Mesenteric fat pad (tissue), 1 donor: Measurements from ENCODE around the gene LHX6. TPM values are rescaled to one million over a fixed set of nuclear protein-coding genes. Genes with fewer than 3 reads are reported as not detected.

Source experiments
- DNase-seq: peaks from one replicate; pipeline ENCODE4 v3.0.0-alpha.2; 2020; ENCODE audit warnings: low spot score
- total RNA-seq: library from RNA; stranded (reverse); fragmentation: NEBNext Ultra II Directional; extraction: Animal tissue kit (Norgen Biotek cat#: 25700); gene quantifications from one replicate; pipeline ENCODE4 v1.2.1, GENCODE V29; 2021
- donor health status: DM: yes; HTN: yes; CAD: no.

Gene LHX6
- total RNA-seq, 1 donor from 2014 or later = 20.9 TPM

DNA sequence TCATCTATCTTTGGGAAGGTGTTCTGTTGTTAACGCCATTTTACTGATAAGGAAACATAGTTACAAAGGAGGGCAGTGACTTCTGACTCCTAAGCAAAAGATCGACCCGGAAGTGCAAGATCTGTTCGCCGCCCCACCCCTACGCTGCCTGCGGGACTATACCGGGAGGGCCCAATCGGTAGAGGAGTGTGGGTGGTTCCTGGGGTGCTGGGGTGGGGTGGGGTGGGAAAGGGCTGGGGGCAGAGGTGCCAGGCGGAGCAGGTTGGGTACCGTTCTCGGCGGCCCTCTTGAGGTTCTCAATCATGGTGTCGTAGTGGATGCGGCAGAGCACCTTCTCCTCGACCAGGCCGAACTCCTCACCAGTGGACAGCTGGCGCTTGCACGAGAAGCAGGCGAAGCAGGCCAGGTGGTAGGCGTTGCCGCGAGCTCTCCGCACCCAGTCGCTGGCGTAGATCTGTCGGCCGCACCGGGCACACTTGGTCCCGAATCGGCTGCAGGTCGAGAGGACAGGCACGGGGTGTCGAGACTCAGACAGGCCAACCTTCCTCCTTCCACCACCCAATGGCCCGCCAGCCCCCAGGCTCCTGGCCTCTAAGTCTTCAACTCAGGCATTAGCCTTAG lies 11.8 kb downstream of the LHX6 start:
- DNase-seq = no peak

DNA sequence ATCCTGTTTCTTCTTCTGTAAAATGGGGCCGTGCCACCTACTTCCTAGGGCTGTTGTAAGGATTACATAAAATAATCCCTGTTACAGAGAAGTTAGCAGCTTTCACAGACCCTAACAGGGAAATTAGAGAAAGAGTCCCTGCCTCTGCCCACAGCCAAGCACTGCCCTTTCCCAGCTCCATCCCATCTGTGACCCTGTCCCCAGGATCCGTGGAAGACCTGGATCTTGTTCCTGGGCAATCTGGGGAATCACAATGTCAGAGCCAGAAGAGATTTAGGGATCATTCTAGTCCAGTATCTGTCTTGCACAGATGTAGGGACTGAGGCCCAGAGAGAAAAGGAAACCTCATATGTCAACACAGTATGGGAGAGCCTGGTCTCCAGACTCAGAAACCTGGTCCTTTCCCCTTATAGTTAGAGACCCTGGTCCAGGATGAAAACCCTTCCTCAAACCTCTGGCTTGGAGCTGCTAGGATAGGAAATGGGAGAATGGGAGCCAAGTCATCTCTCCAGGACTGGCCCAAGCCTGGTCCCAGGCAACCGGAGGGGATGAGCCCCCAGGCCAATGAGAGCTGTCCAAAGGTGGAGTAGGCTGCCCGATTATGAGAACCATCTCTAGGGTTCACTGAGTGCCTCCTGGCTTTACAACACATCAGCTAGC lies 12.5 kb downstream of the LHX6 start:
- no peak for DNase-seq

DNA sequence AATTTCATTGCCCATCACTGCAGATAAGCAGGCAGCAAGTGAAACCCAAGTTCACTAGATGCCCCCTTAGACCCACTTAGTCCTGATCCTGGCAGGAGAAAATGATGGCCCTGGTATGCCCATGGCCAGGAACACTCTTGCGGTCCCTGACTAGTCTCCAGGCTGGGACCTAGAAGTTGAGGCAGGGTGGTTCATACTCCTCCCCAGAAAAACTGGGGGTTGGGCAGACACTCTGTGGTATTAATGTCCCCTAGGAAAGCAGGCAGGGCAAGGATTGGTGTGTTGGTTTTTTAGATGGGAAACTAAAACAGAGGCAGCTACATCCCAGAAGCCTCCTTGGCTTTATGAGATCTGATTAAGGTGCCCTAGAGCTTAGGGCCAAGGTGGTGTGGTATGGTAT lies 13.1 kb downstream of the LHX6 start:
- no peak for DNase-seq

DNA sequence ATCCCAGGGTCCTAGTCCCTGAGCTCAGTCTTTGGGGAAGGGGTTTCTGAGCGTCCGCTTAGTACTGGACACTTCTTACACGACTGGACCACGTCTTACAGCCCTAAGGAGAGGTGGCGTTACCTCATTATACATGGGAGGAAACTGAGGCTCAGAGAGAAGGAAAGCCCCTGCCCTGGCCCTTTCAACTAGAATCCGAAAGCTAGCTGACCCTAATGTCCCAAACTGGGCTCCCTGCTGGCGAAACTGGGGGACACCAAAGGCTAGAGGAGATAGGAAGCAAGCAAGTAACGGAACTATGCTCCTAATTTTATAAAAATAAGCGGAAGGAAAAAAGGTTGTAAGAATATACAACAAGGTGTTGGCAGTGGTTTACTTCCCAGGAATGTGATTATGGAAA lies 14.2 kb downstream of the LHX6 start:
- no peak for DNase-seq

DNA sequence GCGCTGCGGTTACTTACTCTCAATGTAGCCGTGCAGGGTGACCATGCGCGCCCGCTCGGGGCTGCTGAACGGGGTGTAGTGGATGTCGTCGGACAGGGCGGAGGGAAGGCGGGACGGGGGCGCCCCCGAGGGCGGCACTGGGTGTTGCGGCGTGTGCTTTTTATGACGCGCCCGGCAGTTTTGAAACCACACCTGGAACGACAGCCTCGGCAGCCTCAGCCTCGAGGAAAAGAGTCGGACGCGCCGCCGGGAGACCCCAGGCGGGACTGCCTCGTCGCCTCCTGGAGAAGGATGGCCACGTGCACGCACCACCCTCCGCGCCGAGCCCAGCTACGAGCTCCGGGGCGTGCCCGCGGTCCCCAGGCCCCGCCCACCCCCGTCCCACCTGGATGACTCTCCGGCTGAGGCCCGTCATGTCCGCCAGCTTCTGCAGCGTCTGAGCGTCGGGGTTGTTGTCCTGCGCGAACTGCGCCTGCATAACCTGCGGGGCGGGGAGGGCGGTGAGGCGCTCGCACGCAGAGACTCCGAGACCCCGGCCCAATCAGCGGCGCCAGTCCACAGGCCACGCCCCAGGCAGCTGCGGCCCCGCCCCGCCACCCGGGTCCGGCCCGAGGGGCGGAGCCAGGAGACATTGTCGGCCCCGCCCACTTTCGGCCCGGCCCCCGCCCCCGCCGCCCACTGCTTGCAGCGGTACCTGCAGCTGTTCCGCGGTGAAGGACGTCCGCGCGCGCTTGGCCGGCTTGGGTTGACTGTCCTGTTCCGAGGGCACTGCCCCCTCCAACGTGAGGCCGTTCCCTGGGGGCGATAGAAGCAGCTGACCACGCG lies 15.0 kb downstream of the LHX6 start:
- peak; percentile 87 for DNase-seq

DNA sequence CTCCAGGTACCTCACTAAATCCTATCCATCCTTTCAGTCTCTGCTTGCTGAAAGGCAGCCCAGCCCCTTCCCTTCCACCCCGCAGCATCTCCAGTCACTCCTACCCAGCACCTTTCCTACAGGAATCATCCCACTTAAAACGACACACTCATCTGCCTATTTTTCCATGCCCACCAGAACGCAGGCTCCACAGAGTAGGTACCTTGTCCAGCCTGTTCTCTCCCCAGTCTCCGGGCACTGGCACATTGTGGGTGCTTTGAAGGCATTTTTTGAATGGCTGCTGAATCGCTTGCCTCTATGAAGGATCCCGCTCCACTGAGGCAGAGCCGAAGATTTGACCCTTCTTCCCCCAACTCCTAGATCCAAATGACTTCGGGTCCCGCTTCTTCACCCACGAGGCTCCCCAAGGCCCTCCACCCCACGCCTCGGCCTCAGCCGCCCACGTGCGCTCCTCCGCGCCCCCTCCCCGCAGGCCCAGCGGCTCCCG lies 15.6 kb downstream of the LHX6 start:
- peak; percentile 20 for DNase-seq

DNA sequence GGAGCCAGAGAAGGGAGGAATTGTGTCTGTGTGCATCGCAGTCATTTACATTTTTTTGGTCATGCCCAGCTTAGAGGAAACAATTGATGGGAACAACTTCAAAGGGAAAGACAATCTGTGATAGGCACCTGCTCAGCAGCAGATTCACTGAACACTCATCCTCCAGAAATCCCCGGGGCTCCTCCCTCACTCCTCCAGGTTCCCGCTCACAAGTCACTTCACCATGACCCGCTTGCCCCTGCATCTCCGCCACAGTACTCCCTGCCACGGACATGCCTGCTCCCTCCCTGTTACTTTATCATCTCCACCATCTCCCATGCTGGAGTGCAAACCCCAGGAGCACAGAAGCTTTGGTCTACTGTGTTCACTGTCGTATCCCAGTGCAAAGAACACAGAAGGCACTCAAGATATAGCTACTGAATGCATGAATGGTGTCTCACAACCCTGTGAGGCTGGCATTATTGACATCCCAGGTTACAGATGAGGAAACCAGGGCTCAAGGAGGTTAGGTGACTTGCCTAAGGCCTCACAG lies 16.2 kb downstream of the LHX6 start:
- DNase-seq = no peak

DNA sequence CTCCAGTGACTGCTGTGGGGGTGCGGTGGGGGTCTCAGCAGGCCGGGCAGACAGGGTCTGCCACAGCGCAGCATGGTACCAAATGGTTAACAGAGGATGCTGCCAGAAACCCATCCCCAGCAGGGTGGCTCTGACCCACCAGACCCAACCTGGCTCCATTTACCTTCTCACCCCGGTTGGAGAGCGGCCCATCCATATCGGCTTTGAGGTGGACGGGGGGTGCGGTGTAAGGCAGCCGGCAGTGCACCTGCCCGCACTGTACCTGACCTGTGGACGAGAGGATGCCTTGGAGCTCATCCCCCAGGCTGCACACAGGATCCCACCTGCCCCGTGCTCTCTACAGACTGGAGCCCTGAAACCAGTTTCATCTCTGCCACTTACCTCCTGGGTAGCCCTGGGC lies 19.3 kb downstream of the LHX6 start:
- DNase-seq = no peak

DNA sequence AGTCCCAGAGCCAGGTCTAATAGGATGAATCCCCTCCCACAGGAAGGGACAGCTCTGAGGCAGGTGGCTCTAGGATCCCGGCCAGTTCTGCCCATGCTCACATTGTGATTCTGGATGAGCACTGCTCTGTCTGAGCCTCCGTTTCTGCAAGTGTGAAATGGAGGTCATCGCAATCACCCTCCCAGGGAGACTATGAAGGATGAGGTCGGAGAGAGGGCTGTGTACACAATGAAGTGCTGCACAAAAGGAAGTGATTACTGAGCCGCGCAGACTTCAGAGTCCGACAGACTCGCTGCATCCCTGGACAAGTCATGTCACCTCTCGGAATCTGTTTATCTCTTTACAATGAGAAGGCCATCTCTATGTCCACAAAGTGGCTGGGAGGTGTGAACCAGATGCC lies 21.7 kb downstream of the LHX6 start:
- no peak for DNase-seq

DNA sequence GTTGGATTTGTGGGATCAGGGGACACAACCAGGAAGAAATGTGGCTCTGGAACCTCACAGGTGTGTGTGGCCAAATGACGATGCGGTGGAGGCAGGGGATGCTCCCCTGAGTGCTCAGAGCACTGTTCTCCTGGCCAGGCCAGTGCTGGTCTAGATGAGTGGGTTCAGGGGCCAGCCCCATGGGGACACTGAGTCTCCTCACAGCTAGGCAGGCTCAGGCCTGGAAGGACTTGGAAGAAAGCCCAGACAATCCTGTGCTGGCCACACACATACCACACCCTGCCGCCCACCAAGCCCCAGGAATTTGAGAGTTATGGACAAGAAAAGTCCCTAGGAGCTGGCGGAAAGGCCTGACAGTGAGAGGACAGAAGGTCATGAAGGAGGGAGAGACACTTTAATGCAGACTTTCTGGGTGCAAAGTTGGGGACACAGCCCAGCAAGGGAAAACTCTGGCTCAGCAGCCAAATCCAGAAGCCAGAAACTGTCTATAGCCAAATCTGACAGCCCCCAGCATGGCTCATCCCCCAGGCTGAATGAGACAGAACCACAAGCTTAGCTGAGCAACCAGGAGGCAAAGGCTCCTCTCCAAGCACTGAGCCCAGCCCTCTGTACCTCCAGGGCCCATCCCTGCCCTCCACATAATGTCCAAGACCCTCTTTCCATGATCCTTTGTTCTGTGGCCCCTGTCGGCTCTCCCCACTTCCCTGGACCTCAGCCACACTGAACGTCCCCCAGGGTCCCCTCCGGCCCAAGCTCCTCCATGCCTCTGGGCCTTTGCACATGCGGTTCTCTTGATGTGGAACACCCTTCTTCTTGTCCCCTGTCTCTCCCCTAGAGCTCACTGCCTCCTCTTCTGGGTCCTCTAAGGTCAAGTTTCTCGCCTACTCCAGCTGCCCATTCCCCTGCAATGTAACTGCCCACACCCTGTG lies 22.4 kb downstream of the LHX6 start:
- no peak for DNase-seq

DNA sequence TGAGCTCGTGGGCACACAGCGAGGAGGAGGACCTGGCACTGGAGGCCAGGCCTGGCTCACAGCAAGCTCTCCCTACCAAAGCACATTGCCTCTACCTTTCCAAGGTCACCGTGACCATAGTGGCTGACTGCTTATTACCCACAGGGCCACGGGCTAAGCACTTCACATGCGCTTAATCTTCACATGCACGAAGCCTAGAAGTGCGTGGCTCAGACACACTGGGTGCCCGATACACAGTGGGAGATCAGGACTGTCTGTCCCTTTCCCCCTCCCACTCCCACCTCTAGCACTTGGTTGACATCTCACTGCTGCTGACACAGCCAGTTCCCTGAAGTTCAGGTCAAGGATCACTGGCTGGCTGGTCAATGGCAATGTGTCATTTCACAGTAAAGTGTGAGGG lies 23.6 kb downstream of the LHX6 start:
- no peak for DNase-seq

DNA sequence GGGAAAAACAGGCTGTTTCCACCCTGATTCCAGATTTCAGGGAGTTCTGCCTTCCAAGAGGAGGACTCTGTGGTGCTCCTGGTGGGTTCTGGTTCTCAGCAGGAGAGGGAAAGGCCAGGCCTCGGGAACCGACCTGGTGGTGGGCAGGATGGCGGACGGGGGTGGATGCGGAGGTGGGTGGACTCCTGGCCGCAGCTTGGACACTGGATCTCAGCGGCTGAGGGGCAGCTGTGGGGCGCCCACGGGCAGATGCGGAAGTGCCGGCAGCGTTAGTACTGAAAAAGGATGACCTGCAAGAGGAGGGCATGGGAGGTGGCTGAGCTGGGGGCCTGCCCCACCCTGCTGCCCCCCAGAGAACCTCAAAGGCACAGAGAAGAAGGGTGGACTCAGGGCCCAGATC lies 24.3 kb downstream of the LHX6 start:
- no peak for DNase-seq

DNA sequence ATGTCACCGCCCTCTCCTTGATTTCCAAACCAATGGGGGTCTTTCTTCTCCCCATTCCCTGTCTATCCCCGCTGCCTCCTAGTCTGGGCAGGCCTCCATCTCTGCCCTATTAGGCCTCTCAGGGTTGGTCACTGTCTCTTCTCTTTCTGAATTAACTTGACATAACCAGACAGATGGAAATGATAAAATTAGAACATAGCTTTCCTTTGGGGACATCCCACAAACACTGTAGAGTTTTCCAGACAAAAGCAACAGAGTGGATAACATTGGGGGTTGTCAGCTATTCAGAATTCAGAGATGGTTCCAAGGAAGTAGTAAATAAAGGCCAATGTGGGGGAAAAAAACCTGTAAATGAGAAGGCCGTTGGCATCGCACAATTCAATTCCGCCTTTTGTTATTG lies 24.7 kb downstream of the LHX6 start:
- DNase-seq = no peak

DNA sequence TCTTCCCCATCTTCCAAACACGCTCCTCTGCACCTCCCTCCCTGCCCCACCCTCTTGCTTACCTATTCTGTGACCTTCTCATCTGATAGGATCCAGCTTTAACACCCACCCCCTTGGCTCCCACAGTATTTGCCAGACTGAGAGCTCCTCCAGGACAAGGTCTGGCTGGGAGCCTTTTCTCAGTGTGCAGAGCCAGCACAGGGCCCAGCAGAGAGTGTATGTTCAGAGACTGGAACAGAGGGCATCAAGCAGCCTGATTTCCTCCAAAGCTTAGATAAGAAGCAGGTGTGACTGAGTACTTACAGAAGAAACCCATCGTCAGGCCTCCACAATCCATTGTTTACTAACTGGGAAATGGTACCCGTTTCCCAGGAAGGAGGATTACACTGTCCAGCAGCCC lies 26.6 kb downstream of the LHX6 start:
- no peak for DNase-seq

DNA sequence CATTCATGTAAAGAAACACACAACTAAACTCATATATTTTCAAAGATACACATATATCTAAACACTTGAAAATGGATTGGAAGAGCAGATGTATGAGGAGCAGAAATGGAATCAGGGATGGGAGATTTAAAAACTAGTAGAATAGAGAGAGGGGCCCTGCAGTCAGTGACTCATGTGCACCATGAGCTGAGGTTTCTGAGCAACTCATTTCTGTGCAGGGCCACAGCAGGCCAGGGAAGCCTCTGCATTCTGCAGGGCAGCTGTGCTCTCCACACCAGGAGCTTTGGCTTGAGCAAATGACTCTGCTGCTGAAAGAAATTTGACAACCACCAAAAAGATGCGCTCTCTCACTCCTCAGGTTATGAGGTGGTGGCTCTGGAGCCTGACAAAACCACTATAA lies 27.1 kb downstream of the LHX6 start:
- DNase-seq = no peak

DNA sequence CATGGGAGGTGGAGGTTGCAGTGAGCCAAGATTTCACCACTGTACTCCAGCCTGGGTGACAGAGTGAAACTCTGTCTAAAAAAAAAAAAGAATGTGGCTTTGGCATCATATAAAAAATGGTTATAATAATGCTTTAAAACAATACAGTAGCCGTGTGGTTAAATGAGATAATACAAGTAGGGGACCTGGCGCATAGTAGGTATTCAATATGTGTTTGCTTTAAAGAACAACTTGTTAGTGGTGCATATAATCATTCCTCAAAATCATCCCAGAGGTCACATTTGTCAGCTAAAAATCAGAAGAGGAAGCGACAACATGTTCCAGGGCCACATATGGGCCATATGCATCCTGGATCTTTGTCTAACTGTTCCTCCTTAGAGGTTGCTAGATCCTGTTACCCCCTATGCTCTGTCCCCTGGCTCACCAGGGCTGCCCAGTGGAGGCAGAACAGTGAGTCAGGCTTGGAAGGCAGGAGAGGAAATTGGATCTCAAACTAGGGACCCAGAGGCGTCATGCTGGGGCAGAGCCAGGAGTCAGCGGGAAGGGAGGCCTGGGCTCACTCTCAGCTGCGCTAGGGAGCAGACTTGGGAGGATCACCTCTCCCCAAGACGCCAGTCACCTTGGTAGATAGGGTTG lies 27.7 kb downstream of the LHX6 start:
- no peak for DNase-seq

DNA sequence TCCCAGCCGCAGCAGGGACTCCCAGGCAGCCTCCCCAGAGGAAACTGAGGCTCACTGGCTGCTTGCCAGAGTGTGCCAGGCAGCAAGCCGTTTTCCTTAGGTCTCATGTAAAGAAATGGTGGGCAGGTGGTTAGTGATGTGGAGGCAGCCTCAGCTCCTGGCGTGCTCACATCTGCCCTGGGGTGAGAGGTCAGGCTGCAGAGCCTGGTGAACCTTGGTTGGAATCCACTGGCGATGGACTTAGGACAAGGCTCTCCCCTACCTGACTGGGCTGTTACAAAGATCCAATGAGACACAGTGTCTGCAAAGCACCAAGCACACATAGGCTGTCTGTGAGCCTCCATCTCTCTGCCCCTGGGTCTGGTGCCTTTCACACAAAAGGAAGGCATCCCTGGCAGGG lies 30.9 kb downstream of the LHX6 start:
- DNase-seq = no peak

DNA sequence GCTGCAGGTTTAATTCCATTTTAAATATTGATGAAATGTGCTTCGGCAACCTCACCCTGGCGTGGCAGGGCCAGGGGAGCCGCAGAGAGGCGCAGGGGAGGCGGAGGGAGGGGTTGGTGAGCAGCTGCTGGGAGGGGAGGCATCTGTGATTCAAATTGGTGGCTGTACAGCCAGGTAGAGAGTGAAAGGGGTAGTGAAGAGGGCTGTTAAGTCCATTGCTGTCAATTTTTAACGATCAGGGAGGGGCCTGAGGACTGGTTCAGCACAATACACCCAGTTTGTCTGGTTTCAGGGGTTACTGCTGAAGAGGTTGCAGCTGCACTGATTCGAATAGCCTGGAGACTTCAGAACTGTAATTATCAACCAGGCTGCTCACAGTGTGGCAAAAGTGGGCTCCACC lies 31.3 kb downstream of the LHX6 start:
- DNase-seq = no peak

DNA sequence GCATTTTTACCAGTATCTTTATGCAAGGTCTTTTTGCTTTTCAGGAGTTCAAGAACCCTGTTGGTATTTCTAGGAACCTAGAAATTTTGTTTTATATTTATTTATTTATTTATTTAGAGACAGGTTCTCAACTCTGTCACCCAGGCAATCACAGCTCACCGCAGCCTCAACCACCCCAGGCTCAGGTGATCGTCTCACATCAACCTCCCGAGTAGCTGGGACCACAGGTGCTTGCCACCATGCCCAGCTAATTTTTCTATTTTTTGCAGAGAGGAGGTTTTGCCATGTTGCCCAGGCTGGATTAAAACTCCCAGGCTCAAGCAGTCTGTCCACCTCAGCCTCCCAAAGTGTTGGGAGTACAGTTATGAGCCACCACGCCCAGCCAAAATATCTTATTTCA lies 32.9 kb downstream of the LHX6 start:
- no peak for DNase-seq

DNA sequence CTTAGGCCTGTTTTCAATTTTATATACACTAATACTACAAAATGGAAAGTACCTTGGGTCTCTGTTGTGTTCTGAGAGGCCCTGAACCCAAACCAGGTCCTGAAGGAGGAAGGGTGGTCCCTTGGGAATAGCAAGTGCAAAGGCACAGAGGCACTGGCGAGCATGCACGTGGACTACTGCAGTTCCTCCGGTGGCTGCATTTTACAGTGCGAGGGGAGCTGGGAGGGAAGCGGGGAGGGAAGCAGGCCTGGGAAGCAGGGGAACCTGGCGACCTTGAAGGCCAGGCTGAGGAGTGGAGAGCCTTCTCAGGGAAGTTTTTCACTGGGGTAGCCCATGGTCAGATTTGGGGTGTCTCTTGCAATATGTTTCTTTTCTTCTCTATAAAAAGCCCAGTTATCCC lies 35.1 kb downstream of the LHX6 start:
- no peak for DNase-seq
